Brain microvascular endothelial cell (primary cell): ENCODE data around the gene FNBP1L.

Experiments used
- DNase-seq: peaks from one replicate; pipeline ENCODE4 v3.0.0-alpha.2; 2020
- H3K27ac ChIP-seq: fragments of 250-450 bp; sonication (Bioruptor Pico); 2 replicates; pipeline ENCODE4 v1.5.1; 2020; ENCODE audit warnings: mild to moderate bottlenecking, moderate library complexity
- H3K27me3 ChIP-seq: fragments of 250-450 bp; sonication (Bioruptor Pico); replicated peaks from 2 replicates; pipeline ENCODE4 v1.5.1; 2020; ENCODE audit warnings: mild to moderate bottlenecking
- H3K36me3 ChIP-seq: fragments of 250-450 bp; sonication (Bioruptor Pico); replicated peaks from 2 replicates; pipeline ENCODE4 v1.5.1; 2020; ENCODE audit warnings: mild to moderate bottlenecking
- H3K4me3 ChIP-seq: 2 replicates; pipeline ENCODE4 v1.5.1; 2011; ENCODE audit warnings: low read depth, mild to moderate bottlenecking, control low read depth, low read length, moderate library complexity
- CTCF ChIP-seq: IDR thresholded peaks from 2 replicates; pipeline ENCODE4 v1.5.1; 2011; ENCODE audit warnings: low read depth, mild to moderate bottlenecking, moderate library complexity, low read length, control low read depth, inconsistent platforms; ENCODE audit errors: missing control alignments
- in situ Hi-C: cut with HindIII; loops from 2 replicates; pipeline ENCODE4 v1.10.0; 2017; ENCODE audit warnings: low sequenced_read_pairs, low pct_ligation_motif_present

FNBP1L gene

GRCh38 chr1:93446837-93447451 is 974 bp upstream of the FNBP1L start:
- Histone ChIP-seq H3K27me3 (no peaks in the 10 kb centered on the region), H3K4me3 (peak overlapping the region; percentile 80), H3K36me3 (no peaks in the 10 kb centered on the region), H3K27ac (no peak overlapping the region)
- no peak for TF ChIP-seq CTCF
- DNase-seq: no peak
- in situ Hi-C loops: no loop called here

GRCh38 chr1:93448292-93448982 is 519 bp downstream of the FNBP1L start:
- no peaks in the 10 kb centered on the region for H3K27me3 ChIP-seq
- TF ChIP-seq CTCF: no peak
- in situ Hi-C loops: no loop called here
- no peak for DNase-seq
- H3K36me3 ChIP-seq: no peaks in the 10 kb centered on the region
- peak overlapping the region; percentile 80 for H3K4me3 ChIP-seq
- H3K27ac ChIP-seq: no peak overlapping the region

GRCh38 chr1:93448983-93449804 is 1.3 kb downstream of the FNBP1L start:
- no peaks in the 10 kb centered on the region for H3K36me3 ChIP-seq
- peak; percentile 10 for TF ChIP-seq CTCF
- DNase-seq: no peak
- H3K4me3 ChIP-seq: peak overlapping the region; percentile 80
- in situ Hi-C loops: no loop called here
- H3K27me3 ChIP-seq: no peaks in the 10 kb centered on the region
- H3K27ac ChIP-seq: no peak overlapping the region

GRCh38 chr1:93450321-93450720 is 2.4 kb downstream of the FNBP1L start:
- in situ Hi-C loops: no loop called here
- no peak for DNase-seq
- Histone ChIP-seq H3K4me3 (no peak overlapping the region), H3K27me3 (no peaks in the 10 kb centered on the region), H3K36me3 (no peaks in the 10 kb centered on the region), H3K27ac (no peak overlapping the region)
- no peak for TF ChIP-seq CTCF

- DNase-seq: no peak
- in situ Hi-C loops: no loop called here
Observed at GRCh38 chr1:93453911-93454310, 6.0 kb downstream of the FNBP1L start.

More at GRCh38 chr1:93453911-93454310, 6.0 kb downstream of the FNBP1L start:
- TF ChIP-seq CTCF: no peak
- Histone ChIP-seq H3K4me3 (no peak overlapping the region), H3K36me3 (no peaks in the 10 kb centered on the region), H3K27me3 (no peaks in the 10 kb centered on the region), H3K27ac (no peak overlapping the region)
